HUES64 (cell line): ENCODE results near the gene FSD1.
"Not testable (repeated sequence)": the region's sequence is repeated elsewhere in the genome, so short reads cannot be mapped to it uniquely, and the experiment has no call there.

Experiments used
- H3K27ac ChIP-seq: 2 replicates; pipeline ENCODE4 v1.7.0; 2013; ENCODE audit warnings: low read depth, low read length, inconsistent platforms
- H3K27me3 ChIP-seq: 2 replicates; pipeline ENCODE4 v1.6.1; 2013; ENCODE audit warnings: mild to moderate bottlenecking, low read length; ENCODE audit not compliant: insufficient read depth
- H3K36me3 ChIP-seq: 2 replicates; pipeline ENCODE4 v1.6.1; 2013; ENCODE audit warnings: mild to moderate bottlenecking, low read length; ENCODE audit not compliant: insufficient read depth
- H3K4me1 ChIP-seq: 2 replicates; pipeline ENCODE4 v1.6.1; 2013; ENCODE audit warnings: mild to moderate bottlenecking, low read length, moderate library complexity; ENCODE audit not compliant: insufficient read depth
- H3K4me3 ChIP-seq: 2 replicates; pipeline ENCODE4 v1.5.1; 2013; ENCODE audit warnings: mild to moderate bottlenecking, low read length, moderate library complexity
- H3K9ac ChIP-seq: 2 replicates; pipeline ENCODE4 v1.6.1; 2013; ENCODE audit warnings: mild to moderate bottlenecking, low read depth, low read length
- H3K9me3 ChIP-seq: 2 replicates; pipeline ENCODE4 v1.6.1; 2013; ENCODE audit warnings: low read depth, low read length; ENCODE audit not compliant: insufficient read depth
- WGBS: fragments of 150-250, 120-280 bp; methylation state at CpG from one replicate; pipeline ENCODE4 v1.1.7; 2013; ENCODE audit warnings: missing lambda C conversion rate; 5-methylcytosine and 5-hydroxymethylcytosine counted together

The FSD1 gene

DNA sequence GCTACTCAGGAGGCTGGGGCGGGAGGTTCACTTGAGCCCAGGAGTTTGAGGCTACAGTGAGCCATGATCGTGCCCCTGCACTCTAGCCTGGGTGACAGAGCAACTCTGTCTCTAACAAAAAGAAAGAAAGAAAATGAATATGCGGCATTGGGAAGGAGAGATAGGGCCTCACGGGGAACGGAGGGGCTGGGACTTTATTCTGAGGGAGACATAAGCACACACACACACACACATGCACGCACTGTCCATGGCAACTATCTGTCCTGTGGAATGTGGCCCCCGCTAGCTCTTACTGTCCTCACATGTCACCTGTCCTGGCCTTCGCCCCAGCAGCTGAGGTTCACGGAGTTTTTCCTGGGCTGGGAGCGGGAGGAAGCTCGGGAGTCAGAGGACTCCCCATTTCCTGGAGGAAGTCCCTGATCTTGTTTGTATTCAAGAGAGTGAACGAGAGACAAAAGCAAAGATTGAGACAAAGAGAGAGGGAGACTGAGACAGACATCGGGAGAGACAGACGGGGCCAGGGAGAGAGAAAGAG is 33.6 kb downstream of the FSD1 start:
- Histone ChIP-seq H3K27ac (peak overlapping the region; percentile 23; the same call in 1 of the 2 replicates), H3K9me3 (no peaks in the 10 kb centered on the region), H3K36me3 (0 out of 2 replicates have a peak, but pooled peaks cover 4% of the 10 kb centered on the region), H3K4me3 (peak overlapping the region; percentile 49), H3K4me1 (no peaks in the 10 kb centered on the region), H3K27me3 (no peaks in the 10 kb centered on the region), H3K9ac (peak overlapping the region; percentile 51)
- 39% methylated on average over 14 of the region's 14 CpGs for WGBS

DNA sequence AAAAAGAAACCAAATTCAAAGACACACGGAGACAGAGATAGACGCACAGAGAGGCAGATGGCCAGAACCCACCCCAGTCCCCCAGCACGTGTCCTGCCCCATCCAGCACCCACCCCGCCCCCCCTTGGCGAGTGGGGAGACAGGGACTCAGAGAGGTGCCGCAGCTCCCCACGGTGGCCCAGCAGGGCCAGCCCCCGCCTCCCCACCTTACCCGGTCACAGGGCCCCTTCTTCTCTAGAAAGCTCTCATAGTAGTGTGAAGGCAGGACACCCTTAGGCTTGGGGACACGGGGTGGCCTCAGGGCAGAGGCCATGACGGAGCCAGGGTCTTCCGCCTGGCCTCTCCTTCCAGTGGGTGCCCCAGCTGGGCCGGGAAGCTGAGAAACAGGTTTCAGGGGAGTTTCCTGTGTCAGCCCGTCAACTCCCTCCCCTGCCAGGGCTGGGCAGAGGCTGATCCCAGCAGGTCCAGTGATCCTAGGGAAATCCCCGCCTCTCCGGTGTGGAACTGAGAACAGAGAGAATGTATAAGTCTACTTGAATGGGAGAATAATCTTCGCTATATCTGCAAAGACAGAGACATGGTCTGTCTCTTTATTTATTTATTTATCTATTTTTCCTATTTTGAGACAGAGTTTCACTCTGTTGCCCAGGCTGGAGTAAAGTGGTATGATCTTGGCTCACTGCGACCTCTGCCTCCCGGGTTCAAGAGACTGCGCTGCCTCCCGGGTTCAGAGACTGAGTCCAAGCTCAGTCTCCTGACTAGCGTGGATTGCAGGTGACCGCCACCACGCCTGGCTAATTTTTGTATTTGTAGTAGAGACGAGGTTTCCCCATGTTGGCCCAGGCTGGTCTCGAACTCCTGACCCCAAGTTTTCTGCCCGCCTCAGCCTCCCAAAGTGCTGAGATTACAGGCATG is 34.3 kb downstream of the FSD1 start, which contains the start of gene STAP2:
TSS of gene STAP2 (minus strand) at position 387 of the 915 bp plus-strand sequence. CDS start at position 313, 74 bp downstream.
- Histone ChIP-seq H3K4me1 (no peaks in the 10 kb centered on the region), H3K4me3 (peak within 1 kb of the TSS; percentile 49), H3K9ac (peak within 1 kb of the TSS; percentile 51), H3K36me3 (0 out of 2 replicates have a peak, but pooled peaks cover 4% of the 10 kb centered on the region), H3K27ac (peak within 1 kb of the TSS; percentile 23; the same call in 1 of the 2 replicates), H3K9me3 (no peaks in the 10 kb centered on the region), H3K27me3 (no peaks in the 10 kb centered on the region)
- 56% methylated on average over 22 of the region's 27 CpGs for WGBS

DNA sequence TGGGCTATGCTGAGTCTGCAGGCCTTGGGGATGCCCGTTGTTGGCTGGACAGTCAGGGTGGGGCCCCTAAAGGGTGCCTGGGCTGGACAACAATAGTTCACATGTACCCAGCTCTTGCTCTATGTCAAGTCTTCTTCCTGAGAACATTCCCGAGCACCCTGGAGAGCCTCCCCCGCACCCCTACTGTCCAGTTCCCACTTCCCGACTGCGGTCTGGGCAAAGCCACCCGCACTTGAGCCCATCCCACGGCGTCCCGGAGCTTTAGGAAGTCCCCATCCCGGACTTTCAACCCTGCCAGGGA is 37.9 kb downstream of the FSD1 start:
- peaks cover 17% of the 10 kb centered on the region for H3K36me3 ChIP-seq
- H3K27me3 ChIP-seq: no peaks in the 10 kb centered on the region
- peak overlapping the region; percentile 69 for H3K4me3 ChIP-seq
- H3K9me3 ChIP-seq: no peaks in the 10 kb centered on the region
- peak overlapping the region; percentile 90 for H3K9ac ChIP-seq
- H3K27ac ChIP-seq: peak overlapping the region; percentile 91
- no peaks in the 10 kb centered on the region for H3K4me1 ChIP-seq
- 8% methylated on average over 10 of the region's 10 CpGs for WGBS

DNA sequence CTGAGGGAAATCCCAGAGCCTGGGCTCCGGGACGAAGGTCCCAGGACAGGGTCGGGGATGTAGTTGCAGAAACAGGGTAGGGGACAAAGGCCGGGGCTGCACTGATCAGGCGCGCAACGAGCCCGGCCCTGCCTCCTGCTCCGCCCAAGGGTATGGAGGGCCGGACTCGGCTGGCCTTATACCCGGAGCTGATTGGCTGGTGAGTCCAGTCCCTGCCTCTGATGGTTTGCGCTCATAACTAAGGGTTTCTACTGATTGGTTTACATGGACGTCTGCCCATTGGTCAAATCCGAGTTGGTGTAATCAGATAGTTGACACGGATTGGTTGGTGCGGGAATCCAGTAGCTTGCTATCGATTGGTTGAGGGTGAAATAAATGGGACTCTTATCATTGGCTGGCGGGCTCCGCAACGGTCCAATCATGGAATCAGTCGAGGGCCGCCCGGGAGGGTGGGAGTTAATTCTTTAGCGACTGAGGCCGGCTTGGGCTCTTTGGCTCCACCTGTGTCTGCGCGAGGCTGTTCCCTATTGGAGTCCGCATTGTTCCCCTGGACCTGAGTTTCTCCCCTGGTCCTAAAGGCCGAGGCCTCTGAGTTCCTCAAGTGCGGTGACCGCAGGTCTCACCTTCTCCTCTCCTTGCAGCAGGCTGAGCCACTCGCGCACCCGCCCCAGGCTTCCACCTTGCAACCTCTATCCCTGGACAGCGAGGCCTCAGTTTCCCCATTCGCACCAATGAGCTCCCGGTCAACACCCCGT is 38.4 kb downstream of the FSD1 start:
- H3K27ac ChIP-seq: peak overlapping the region; percentile 98
- no peaks in the 10 kb centered on the region for H3K9me3 ChIP-seq
- H3K27me3 ChIP-seq: no peaks in the 10 kb centered on the region
- peak overlapping the region; percentile 73 for H3K4me3 ChIP-seq
- H3K36me3 ChIP-seq: peaks cover 22% of the 10 kb centered on the region
- no peaks in the 10 kb centered on the region for H3K4me1 ChIP-seq
- H3K9ac ChIP-seq: peak overlapping the region; percentile 90
- under 1% methylated on average over 39 of the region's 39 CpGs for WGBS

DNA sequence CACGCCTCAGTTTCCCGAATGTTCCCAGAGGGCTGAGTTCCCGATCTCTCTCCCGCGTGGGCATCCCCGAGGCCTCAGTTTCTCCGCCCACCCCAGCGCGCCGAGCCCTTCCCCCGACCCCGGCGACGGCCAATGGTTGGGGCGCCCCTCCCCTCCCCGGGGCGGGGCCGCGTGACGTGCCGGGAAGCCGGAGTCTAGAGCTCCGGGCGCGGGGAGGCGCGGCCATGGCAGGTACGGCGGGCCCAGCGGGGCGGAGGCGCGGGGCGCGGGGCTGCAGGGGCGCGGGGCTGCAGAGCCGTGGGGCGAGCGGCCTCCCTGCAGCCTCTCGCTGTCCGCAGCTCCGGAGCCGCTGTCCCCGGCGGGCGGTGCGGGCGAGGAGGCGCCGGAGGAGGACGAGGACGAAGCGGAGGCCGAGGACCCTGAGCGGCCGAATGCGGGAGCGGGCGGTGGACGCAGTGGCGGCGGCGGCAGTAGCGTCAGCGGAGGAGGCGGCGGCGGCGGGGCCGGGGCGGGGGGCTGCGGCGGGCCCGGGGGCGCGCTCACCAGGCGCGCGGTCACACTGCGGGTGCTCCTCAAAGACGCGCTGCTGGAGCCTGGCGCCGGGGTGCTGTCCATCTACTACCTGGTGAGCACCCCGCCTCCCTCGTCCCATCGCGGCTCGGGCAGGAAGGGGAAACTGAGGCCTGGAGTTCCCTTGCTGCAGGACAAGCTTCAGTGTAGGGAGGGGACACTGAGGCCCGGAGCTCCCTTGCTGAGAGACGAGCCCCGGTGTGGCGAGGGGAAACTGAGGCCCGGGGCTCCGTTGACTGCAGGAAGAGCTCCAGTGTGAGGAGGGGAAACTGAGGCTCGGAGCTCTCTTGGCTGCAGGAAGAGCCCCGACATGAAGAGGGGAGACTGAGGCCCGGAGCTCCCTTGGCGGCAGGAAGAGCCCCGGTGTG is 39.2 kb downstream of the FSD1 start, which contains the start of gene MPND:
TSS of gene MPND (plus strand) at position 193 of the 938 bp plus-strand sequence. CDS start at position 225, 32 bp downstream.
- Histone ChIP-seq H3K9me3 (no peaks in the 10 kb centered on the region), H3K27ac (peak within 1 kb of the TSS; percentile 98), H3K4me3 (peak within 1 kb of the TSS; percentile 73), H3K36me3 (peaks cover 26% of the 10 kb centered on the region), H3K4me1 (no peaks in the 10 kb centered on the region), H3K27me3 (no peaks in the 10 kb centered on the region), H3K9ac (peak within 1 kb of the TSS; percentile 90)
- WGBS: 7% methylated on average over 101 of the region's 101 CpGs

DNA sequence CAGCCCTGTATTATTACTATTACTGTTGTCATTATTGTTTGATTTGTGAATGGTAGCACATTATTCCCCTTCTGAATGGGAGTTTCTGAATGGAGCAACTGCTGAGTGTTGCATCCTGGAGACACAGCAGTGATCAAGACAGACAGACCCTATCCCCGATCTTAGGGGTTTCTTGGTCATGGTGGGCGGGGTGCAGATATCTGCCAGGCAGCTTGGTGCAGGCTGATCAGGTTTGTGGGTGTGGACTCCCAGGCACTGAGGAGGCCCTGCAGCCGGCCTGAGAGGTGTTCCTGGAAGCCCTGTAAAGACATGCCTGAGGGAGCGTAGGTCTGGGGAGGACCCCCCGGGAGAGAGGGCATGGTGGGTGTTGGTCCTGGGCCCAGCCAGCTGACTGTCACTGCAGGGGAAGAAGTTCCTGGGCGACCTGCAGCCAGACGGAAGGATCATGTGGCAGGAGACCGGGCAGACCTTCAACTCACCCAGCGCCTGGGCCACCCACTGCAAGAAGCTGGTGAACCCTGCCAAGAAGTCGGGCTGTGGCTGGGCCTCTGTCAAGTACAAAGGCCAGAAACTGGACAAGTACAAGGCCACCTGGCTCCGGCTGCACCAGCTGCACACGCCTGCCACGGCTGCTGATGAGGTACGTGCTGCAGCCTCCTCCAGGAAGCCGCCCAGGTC is 41.1 kb downstream of the FSD1 start:
- Histone ChIP-seq H3K36me3 (peaks cover 36% of the 10 kb centered on the region), H3K27ac (no peak overlapping the region), H3K27me3 (no peaks in the 10 kb centered on the region), H3K4me3 (no peak overlapping the region), H3K4me1 (no peaks in the 10 kb centered on the region), H3K9ac (no peak overlapping the region), H3K9me3 (no peaks in the 10 kb centered on the region)
- 94% methylated on average over 15 of the region's 15 CpGs for WGBS

DNA sequence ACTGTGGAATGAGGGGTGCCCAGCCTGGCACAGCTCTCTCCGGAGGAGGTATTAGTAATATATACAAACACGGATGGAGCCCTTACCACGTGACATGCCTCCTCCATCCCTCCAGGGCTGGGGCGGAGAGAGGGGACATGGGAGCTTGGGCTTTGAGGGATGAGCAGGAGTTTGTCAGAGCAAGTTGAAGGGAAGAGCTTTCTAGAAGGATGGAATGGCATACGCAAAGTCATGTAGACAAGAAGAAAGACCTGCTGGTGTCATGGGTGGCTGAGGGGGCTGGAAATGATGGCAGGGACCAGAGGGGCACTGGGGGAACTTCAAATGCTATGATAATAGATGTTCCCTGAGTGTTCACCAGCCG is 41.6 kb downstream of the FSD1 start:
- WGBS: 94% methylated on average over 6 of the region's 6 CpGs

DNA sequence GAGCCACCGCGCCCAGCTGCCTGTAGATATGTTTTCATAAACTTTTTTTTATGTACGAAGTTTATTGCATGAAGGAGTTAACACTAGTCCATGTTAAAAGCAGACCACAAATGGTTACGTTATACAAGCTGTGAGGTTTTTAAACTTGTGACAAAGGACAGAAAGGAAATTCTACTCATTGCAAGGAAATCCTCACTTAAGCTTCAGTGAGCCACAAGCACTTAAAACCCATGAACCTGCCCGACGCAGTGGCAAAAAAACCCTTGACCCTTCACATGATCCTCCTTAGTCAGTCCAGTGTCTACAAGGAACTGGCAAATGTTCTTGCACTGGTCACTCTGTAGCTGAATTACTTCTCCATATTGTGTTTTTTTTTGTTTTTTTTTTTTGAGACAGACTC is 43.1 kb downstream of the FSD1 start:
- peaks cover 38% of the 10 kb centered on the region for H3K36me3 ChIP-seq
- H3K27ac ChIP-seq: no peak overlapping the region
- H3K27me3 ChIP-seq: no peaks in the 10 kb centered on the region
- no peak overlapping the region for H3K4me3 ChIP-seq
- no peaks in the 10 kb centered on the region for H3K4me1 ChIP-seq
- H3K9me3 ChIP-seq: no peaks in the 10 kb centered on the region
- WGBS: 94% methylated on average over 6 of the region's 6 CpGs
- H3K9ac ChIP-seq: no peak overlapping the region

More for the DNA sequence above, 41.6 kb downstream of the FSD1 start:
- H3K4me1 ChIP-seq: no peaks in the 10 kb centered on the region
- no peak overlapping the region for H3K27ac ChIP-seq
- H3K36me3 ChIP-seq: peaks cover 36% of the 10 kb centered on the region
- H3K9ac ChIP-seq: no peak overlapping the region
- H3K27me3 ChIP-seq: no peaks in the 10 kb centered on the region
- H3K9me3 ChIP-seq: no peaks in the 10 kb centered on the region
- no peak overlapping the region for H3K4me3 ChIP-seq

DNA sequence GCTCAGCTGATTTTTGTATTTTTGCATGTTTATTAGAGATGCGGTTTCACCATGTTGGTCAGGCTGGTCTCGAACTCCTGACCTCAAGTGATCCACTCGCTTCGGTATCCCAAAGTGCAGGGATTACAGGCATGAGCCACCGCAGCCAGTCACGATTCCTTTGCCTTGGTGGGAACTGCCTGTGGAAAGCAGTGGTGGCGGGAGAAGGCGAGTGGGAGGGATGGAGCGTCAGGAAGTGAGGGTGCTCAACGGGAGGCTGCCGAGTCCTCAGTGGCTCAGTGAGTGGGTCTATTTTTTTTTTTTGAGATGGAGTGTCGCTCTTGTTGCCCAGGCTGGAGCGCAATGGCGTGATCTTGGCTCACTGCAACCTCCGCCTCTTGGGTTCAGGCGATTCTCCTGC is 44.8 kb downstream of the FSD1 start:
- H3K9ac ChIP-seq, H3K27ac ChIP-seq, H3K4me3 ChIP-seq, H3K27me3 ChIP-seq, H3K4me1 ChIP-seq, H3K9me3 ChIP-seq: not testable (repeated sequence)
- H3K36me3 ChIP-seq: peaks cover 47% of the 10 kb centered on the region
- 93% methylated on average over 16 of the region's 16 CpGs for WGBS

DNA sequence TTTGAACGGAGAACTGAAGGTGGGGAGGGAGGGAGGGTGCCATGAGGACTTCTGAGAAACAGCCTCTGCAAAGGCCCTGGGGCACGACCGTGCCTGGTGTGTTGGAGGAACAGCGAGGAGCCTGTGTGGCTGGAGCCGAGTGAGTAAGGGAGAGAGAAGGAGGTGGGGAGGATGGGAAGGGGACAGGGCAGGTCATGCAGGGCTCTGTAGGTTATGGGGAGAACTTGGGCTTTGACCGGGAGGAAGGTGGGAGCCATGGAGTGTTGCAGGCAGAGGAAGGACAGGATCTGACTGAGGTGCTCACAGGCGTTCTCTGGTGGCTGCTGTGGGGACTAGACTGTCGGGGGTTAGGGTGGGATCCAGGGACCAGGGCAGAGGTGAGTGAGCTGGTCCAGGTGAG is 45.7 kb downstream of the FSD1 start:
- no peak overlapping the region for H3K9ac ChIP-seq
- peaks cover 48% of the 10 kb centered on the region for H3K36me3 ChIP-seq

More for the DNA sequence above, 45.7 kb downstream of the FSD1 start:
- Histone ChIP-seq H3K4me1 (no peaks in the 10 kb centered on the region), H3K27ac (no peak overlapping the region), H3K9me3 (no peaks in the 10 kb centered on the region), H3K4me3 (no peak overlapping the region), H3K27me3 (no peaks in the 10 kb centered on the region)
- 89% methylated on average over 8 of the region's 8 CpGs for WGBS
